Esophagus muscularis mucosa (tissue), 4 donors: ENCODE data around the gene MECR. TPM values are rescaled to one million over a fixed set of nuclear protein-coding genes. Genes with fewer than 3 reads are reported as not detected.

Experiments
- DNase-seq: peaks from one replicate; pipeline ENCODE4 v3.0.0-alpha.2; 2017; ENCODE audit errors: extremely low spot score
- H3K27ac ChIP-seq, 4 donors: fragments of 200-600 bp; sonication (generic); replicated peaks in 1 of 4; 1 replicate in 3 of 4; 2 replicates in 1 of 4; pipeline ENCODE4 v1.5.1; 2016 to 2019; ENCODE audit warnings: mild to moderate bottlenecking in 1 of 4
- H3K27me3 ChIP-seq, 4 donors: fragments of 200-600 bp; sonication (generic); one replicate each; pipeline versions ENCODE4 v1.5.1 to v1.6.0; 2016 to 2019
- H3K36me3 ChIP-seq, 4 donors: fragments of 200-600 bp; sonication (generic); one replicate each; pipeline ENCODE4 v1.5.1; 2016 to 2019
- H3K4me1 ChIP-seq, 4 donors: fragments of 200-600 bp; sonication (generic); one replicate each; pipeline ENCODE4 v1.5.1; 2016 to 2019
- H3K4me3 ChIP-seq, 4 donors: fragments of 200-600 bp; sonication (generic); 1 replicate in 2 of 4; 2 replicates in 2 of 4; pipeline ENCODE4 v1.5.1; 2016 to 2019; ENCODE audit warnings: mild to moderate bottlenecking in 4 of 4, moderate library complexity in 1 of 4
- H3K9me3 ChIP-seq, 4 donors: fragments of 200-600 bp; sonication (generic); 1 replicate in 3 of 4; 2 replicates in 1 of 4; pipeline ENCODE4 v1.5.1; 2016 to 2019
- CTCF ChIP-seq, 3 experiments: fragments of 200-600 bp in 2 of 3; fragments of 450-650 bp in 1 of 3; sonication (generic) in 2 of 3; IDR thresholded peaks; one replicate each; pipeline ENCODE4 v1.5.1; 2017 to 2019; ENCODE audit warnings: antibody characterized with exemption in 3 of 3, mild to moderate bottlenecking in 2 of 3, moderate library complexity in 1 of 3
- EP300 ChIP-seq: sonication (generic); formaldehyde crosslinking; IDR thresholded peaks from one replicate; pipeline ENCODE4 v1.6.1; 2017; ENCODE audit warnings: antibody characterized with exemption
- POLR2A ChIP-seq: fragments of 450-650 bp; IDR thresholded peaks from one replicate; pipeline ENCODE4 v1.6.1; 2017; ENCODE audit warnings: antibody characterized with exemption, moderate library complexity, mild to moderate bottlenecking, low read depth
- POLR2AphosphoS5 ChIP-seq, 2 donors: sonication (generic); formaldehyde crosslinking; IDR thresholded peaks; one replicate each; pipeline ENCODE4 v1.6.1; 2017; ENCODE audit warnings: antibody characterized with exemption in 2 of 2
- WGBS: methylation state at CpG from one replicate; pipeline ENCODE4 v1.1.5; 2018; 5-methylcytosine and 5-hydroxymethylcytosine counted together
- intact Hi-C: fragments of 100-400 bp; cut with DNase I; formaldehyde crosslinking; loops from one replicate; pipeline ENCODE4 v1.15.1; 2023
- total RNA-seq, 4 donors: library from RNA; depleted of rRNA; stranded (reverse); fragments of >200 nt; gene quantifications; one replicate each; pipeline versions ENCODE4 v1.1.0 to v1.2.1, GENCODE V29; 2016

MECR gene
- total RNA-seq, 4 donors from 2014 or later, result 15.4 to 20.2 (median 18.6) TPM

DNA sequence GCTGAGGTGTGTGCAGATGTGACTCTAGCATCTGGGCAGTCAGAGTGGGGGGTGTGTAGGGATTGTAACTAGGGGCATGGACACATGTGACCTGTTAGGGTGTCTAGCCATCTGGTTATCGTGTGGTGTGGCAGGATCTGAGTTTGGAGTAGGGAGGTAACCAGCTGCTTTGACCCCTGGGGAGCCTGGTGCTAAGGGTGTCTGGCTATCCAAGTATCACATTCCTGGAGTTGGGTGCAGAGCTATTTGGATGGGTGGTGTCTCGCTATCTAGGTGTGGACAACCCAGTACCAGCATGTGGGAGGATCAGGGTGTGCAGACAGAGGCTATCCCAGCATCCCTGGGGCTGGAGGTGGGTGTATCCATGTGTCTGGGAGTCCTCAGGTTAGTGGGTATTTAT is 10.3 kb upstream of the MECR start:
- intact Hi-C loops, result no loop called here
- H3K36me3 ChIP-seq, result no peaks in the 10 kb centered on the region
- no peak overlapping the region for H3K27ac ChIP-seq
- no peak for DNase-seq
- H3K4me3 ChIP-seq, result no peak overlapping the region
- WGBS, result 82% methylated on average over 2 of the region's 2 CpGs
- H3K4me1 ChIP-seq, result peaks cover 5 to 24% (median 22%) of the 10 kb centered on the region in 4 donors
- H3K27me3 ChIP-seq, result peaks cover 0 to 11% (median 0%) of the 10 kb centered on the region in 4 donors
- TF ChIP-seq CTCF (IDR thresholded peaks at IDR 0.05) (no peak), POLR2A (no peak), POLR2AphosphoS5 (IDR thresholded peaks at IDR 0.05) (no peak), EP300 (no peak)
- H3K9me3 ChIP-seq, result no peaks in the 10 kb centered on the region

DNA sequence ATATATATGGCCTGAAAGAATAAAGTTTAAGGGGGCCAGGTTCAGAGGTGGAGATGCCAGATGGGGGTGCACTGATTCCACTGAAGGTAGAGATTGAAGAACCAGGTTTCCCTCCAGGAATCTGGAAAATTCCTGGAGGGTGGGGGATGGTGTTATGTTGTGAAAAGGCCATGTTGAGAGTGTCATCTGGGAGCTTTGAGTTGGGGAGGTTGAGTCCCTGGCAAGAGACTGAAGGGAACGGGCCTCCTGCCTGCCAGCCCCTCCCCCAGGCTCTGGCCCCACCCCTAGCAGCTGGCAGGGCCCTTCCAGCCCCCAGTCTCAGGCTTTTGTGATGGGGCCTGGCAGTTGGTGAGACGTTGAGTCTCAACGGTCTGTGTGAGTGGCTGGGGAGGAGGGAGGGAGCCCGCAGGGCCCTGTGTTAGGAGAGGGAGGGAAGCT is 9.7 kb upstream of the MECR start:
- Histone ChIP-seq H3K27me3 (peaks cover 0 to 11% (median 0%) of the 10 kb centered on the region in 4 donors), H3K4me1 (peaks cover 6 to 27% (median 25%) of the 10 kb centered on the region in 4 donors), H3K36me3 (no peaks in the 10 kb centered on the region), H3K4me3 (no peak overlapping the region), H3K27ac (no peak overlapping the region), H3K9me3 (no peaks in the 10 kb centered on the region)
- intact Hi-C loops, result no loop called here
- no peak for DNase-seq
- no peak for TF ChIP-seq CTCF (IDR thresholded peaks at IDR 0.05)
- 69% methylated on average over 4 of the region's 4 CpGs for WGBS

GRCh38 chr1:29239142-29239541 is 8.4 kb upstream of the MECR start:
- Histone ChIP-seq H3K27me3 (peaks cover 0 to 16% (median 0%) of the 10 kb centered on the region in 4 donors), H3K27ac (peak overlapping the region in 2 of 4 donors; percentile 77 to 80), H3K4me1 (peaks cover 6 to 27% (median 25%) of the 10 kb centered on the region in 4 donors), H3K9me3 (no peaks in the 10 kb centered on the region), H3K36me3 (no peaks in the 10 kb centered on the region), H3K4me3 (no peak overlapping the region)
- TF ChIP-seq CTCF (IDR thresholded peaks at IDR 0.05), result no peak
- TF ChIP-seq POLR2A, result no peak
- no peak for TF ChIP-seq EP300
- TF ChIP-seq POLR2AphosphoS5 (IDR thresholded peaks at IDR 0.05), result no peak
- WGBS, result 69% methylated on average over 5 of the region's 7 CpGs
- no peak for DNase-seq
- intact Hi-C loops, result loop anchor here (5.0 to 10.0 kb wide), 4 partner anchors 553 to 1546 kb away; no protein-coding TSS in a partner anchor

DNA sequence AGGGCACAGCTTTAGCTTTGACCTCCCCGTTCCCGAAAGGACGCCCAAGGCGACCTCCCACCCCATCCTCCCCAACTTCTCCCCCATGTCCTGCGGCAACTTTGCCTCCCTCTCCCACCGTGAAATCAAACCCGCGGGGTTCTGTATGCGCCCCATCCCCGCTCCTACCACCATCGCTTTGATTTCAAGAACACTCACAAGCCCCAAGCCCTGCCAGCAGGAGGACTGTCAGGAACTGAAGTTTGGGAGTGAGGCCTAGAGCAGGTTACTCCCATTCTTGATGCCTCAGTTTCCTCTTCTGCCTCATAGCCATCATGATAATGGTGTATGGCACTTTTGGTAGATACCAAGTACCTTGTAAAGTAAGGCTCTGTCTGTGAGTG is 7.9 kb upstream of the MECR start:
- DNase-seq, result no peak
- no peak for TF ChIP-seq CTCF (IDR thresholded peaks at IDR 0.05)
- no peak for TF ChIP-seq POLR2AphosphoS5 (IDR thresholded peaks at IDR 0.05)
- no peak for TF ChIP-seq EP300
- TF ChIP-seq POLR2A, result no peak
- Histone ChIP-seq H3K9me3 (no peaks in the 10 kb centered on the region), H3K27ac (peak overlapping the region; percentile 58 to 80 (median 70)), H3K4me3 (peak overlapping the region; percentile 54 to 92 (median 70)), H3K4me1 (peaks cover 6 to 27% (median 25%) of the 10 kb centered on the region in 4 donors), H3K27me3 (peaks cover 0 to 16% (median 0%) of the 10 kb centered on the region in 4 donors), H3K36me3 (no peaks in the 10 kb centered on the region)
- intact Hi-C loops, result loop anchor here (5.0 to 10.0 kb wide), 4 partner anchors 554 to 1546 kb away; no protein-coding TSS in a partner anchor
- WGBS, result 66% methylated on average over 11 of the region's 11 CpGs
